OCI-LY7 (cell line): ENCODE data around the gene TAS2R38. TPM values are rescaled to one million over a fixed set of nuclear protein-coding genes. Genes with fewer than 3 reads are reported as not detected.
"Not testable (repeated sequence)": the region's sequence is repeated elsewhere in the genome, so short reads cannot be mapped to it uniquely, and the experiment has no call there.

Experiments
- BruUV-seq: library from RNA; stranded (reverse); fragments of 400-500 nt; replicated peaks from 2 replicates; lab custom pipeline; 2021; lab: Mats Ljungman, UMichigan
- CTCF ChIA-PET: fragments of 300-600 bp; sonication (Branson Sonifier 250); formaldehyde crosslinking; loops from one replicate; lab custom pipeline; 2022; ENCODE audit warnings: antibody characterized with exemption; ENCODE audit not compliant: unreplicated experiment; lab: Charles Lee
- POLR2A ChIA-PET: fragments of 300-600 bp; sonication (Branson Sonifier 250); formaldehyde crosslinking; loops from one replicate; lab custom pipeline; 2022; ENCODE audit warnings: antibody characterized with exemption; lab: Charles Lee
- DNase-seq: peaks from one replicate; pipeline ENCODE4 v3.0.0-alpha.2; 2015; ENCODE audit warnings: low spot score
- H2AFZ ChIP-seq: fragments of 200-600 bp; sonication (generic), shearing (Covaris generic); 2 replicates; pipeline ENCODE4 v1.6.1; 2014; ENCODE audit warnings: mild to moderate bottlenecking, antibody characterized with exemption, low read length, moderate library complexity
- H3K27ac ChIP-seq: fragments of 200-600 bp; sonication (generic); 2 replicates; pipeline ENCODE4 v1.5.1; 2014; ENCODE audit warnings: mixed run types, low read depth, mild to moderate bottlenecking, moderate library complexity, low read length, inconsistent platforms; ENCODE audit not compliant: poor library complexity, severe bottlenecking
- H3K36me3 ChIP-seq: fragments of 200-600 bp; sonication (generic); 2 replicates; pipeline ENCODE4 v1.6.1; 2014; ENCODE audit warnings: mild to moderate bottlenecking, antibody characterized with exemption, low read length, moderate library complexity, mixed read lengths; ENCODE audit not compliant: insufficient read depth
- H3K4me1 ChIP-seq: fragments of 200-600 bp; sonication (generic); 2 replicates; pipeline ENCODE4 v1.5.1; 2014; ENCODE audit warnings: mild to moderate bottlenecking, low read length; ENCODE audit not compliant: insufficient read depth, poor library complexity, severe bottlenecking
- H3K4me2 ChIP-seq: fragments of 200-600 bp; sonication (generic); 2 replicates; pipeline ENCODE4 v1.6.1; 2014; ENCODE audit warnings: mild to moderate bottlenecking, low read length
- H3K4me3 ChIP-seq: fragments of 200-600 bp; sonication (generic); 2 replicates; pipeline ENCODE4 v1.5.1; 2014; ENCODE audit warnings: mild to moderate bottlenecking, low read depth, low read length; ENCODE audit not compliant: poor library complexity, severe bottlenecking
- H3K79me2 ChIP-seq: fragments of 200-600 bp; sonication (generic); 2 replicates; pipeline ENCODE4 v1.6.1; 2016; ENCODE audit warnings: low read depth, mild to moderate bottlenecking, low read length, moderate library complexity, mixed read lengths; ENCODE audit not compliant: insufficient read depth
- H3K9me2 ChIP-seq: fragments of 200-600 bp; sonication (generic); 2 replicates; pipeline ENCODE4 v1.6.1; 2016; ENCODE audit warnings: mild to moderate bottlenecking, low read length, mixed read lengths; ENCODE audit not compliant: insufficient read depth
- H3K9me3 ChIP-seq: fragments of 200-600 bp; sonication (generic); 2 replicates; pipeline ENCODE4 v1.6.1; 2014; ENCODE audit warnings: mild to moderate bottlenecking, mixed run types, low read length, mixed read lengths
- H4K20me1 ChIP-seq: fragments of 200-600 bp; sonication (generic); 2 replicates; pipeline ENCODE4 v1.6.1; 2014; ENCODE audit warnings: mild to moderate bottlenecking, antibody characterized with exemption, low read length, moderate library complexity, mixed read lengths; ENCODE audit not compliant: insufficient read depth
- EZH2phosphoT487 ChIP-seq: fragments of 200-600 bp; sonication (generic); IDR thresholded peaks from 2 replicates; pipeline ENCODE4 v1.6.1; 2018; ENCODE audit warnings: low read depth, borderline replicate concordance, mild to moderate bottlenecking, mixed run types, antibody characterized with exemption, low read length, moderate library complexity, mixed read lengths
- intact Hi-C: fragments of 100-400 bp; cut with micrococcal nuclease; formaldehyde crosslinking; loops from one replicate; pipeline ENCODE4 v1.10.0; 2022; ENCODE audit not compliant: unreplicated experiment
- total RNA-seq, 2 experiments: library from RNA; depleted of rRNA in 1 of 2; stranded (reverse); fragments of >200 nt in 1 of 2; shearing (Covaris generic) in 1 of 2; gene quantifications; 2 replicates each; pipeline ENCODE4 v1.2.3, GENCODE V29; 2014 to 2022
- TF ChIP-seq, protein P1 (sequence below): fragments of 200-600 bp; sonication (generic); conservative IDR thresholded peaks from 2 replicates; pipeline ENCODE4 v1.5.1; 2014; ENCODE audit warnings: mild to moderate bottlenecking, antibody characterized with exemption, low read length, moderate library complexity, mixed read lengths

Gene TAS2R38
- total RNA-seq, 2 experiments from 2014 or later = not detected

DNA sequence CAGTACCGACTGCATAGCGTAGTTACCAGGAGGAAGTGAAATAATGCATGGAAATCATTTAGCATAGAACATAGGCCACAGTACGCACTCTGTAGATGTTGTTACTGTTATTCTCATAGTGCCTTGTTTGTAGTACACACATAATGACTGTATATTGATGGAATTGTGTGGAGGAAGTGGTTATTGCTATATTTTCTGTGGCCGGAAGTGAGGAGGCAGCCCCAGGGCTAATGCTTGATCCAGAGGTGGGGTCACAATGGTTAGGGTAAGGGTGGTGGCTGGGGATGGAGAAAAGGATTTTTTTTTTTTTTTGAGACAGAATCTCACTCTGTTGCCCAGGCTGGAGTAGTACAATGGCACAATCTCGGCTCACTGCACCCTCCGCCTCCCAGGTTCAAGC is 17.6 kb upstream of the TAS2R38 start:
- no TSS peak for BruUV-seq
- intact Hi-C loops = no loop called here
- Histone ChIP-seq H2AFZ (no peak overlapping the region), H3K27ac (no peak overlapping the region), H4K20me1 (no peaks in the 10 kb centered on the region), H3K79me2 (no peaks in the 10 kb centered on the region), H3K4me3 (no peak overlapping the region), H3K36me3 (no peaks in the 10 kb centered on the region), H3K9me3 (no peaks in the 10 kb centered on the region), H3K4me1 (no peaks in the 10 kb centered on the region), H3K9me2 (no peaks in the 10 kb centered on the region), H3K4me2 (no peak overlapping the region)
- POLR2A ChIA-PET = interaction anchor here (0.7 to 1.0 kb wide), 2 partner anchors 115 to 183 kb away, joined by 3 to 5 read pairs; no protein-coding TSS in a partner anchor
- TF ChIP-seq, protein P1, sequence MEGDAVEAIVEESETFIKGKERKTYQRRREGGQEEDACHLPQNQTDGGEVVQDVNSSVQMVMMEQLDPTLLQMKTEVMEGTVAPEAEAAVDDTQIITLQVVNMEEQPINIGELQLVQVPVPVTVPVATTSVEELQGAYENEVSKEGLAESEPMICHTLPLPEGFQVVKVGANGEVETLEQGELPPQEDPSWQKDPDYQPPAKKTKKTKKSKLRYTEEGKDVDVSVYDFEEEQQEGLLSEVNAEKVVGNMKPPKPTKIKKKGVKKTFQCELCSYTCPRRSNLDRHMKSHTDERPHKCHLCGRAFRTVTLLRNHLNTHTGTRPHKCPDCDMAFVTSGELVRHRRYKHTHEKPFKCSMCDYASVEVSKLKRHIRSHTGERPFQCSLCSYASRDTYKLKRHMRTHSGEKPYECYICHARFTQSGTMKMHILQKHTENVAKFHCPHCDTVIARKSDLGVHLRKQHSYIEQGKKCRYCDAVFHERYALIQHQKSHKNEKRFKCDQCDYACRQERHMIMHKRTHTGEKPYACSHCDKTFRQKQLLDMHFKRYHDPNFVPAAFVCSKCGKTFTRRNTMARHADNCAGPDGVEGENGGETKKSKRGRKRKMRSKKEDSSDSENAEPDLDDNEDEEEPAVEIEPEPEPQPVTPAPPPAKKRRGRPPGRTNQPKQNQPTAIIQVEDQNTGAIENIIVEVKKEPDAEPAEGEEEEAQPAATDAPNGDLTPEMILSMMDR = no peak
- no peak for TF ChIP-seq EZH2phosphoT487
- CTCF ChIA-PET = no interaction called here
- DNase-seq = no peak

DNA sequence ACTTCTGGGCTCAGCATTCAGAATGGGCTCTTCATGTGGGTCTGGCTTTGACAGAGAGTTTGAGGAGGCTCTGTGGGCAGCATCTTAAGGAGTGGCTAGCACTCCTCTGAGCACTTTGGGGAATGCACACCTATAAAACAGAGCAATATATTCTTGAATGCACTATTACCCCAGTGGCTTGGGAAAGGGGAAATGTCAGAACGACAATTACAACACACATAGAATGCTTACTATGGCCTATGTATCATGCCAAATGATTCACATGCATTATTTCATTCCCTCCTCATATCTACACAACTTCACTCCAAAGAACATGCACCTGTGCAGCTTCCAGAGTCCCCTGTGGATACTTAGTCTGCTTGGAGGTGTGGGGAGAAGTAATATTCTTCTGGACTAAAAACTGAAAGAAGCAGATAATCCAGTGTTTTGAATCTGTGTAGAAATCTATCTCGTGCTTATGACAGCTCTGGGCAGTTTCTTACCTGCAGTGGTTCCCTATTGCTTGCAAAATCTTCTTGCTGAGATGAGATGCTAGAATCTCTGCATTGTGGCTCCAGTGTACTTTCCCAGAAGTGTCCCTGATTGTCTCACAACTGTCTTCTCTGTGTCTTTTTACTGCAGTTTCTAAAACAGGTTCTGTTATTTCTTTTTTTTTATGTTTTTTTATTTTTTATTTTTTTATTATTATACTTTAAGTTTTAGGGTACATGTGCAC is 16.6 kb upstream of the TAS2R38 start:
- intact Hi-C loops = no loop called here
- Histone ChIP-seq H3K9me2 (no peaks in the 10 kb centered on the region), H3K9me3 (no peaks in the 10 kb centered on the region), H2AFZ (no peak overlapping the region), H3K4me2 (no peak overlapping the region), H4K20me1 (no peaks in the 10 kb centered on the region), H3K36me3 (no peaks in the 10 kb centered on the region), H3K4me1 (no peaks in the 10 kb centered on the region), H3K27ac (no peak overlapping the region), H3K79me2 (no peaks in the 10 kb centered on the region), H3K4me3 (no peak overlapping the region)
- DNase-seq = no peak
- TF ChIP-seq, protein P1 = no peak
- no peak for TF ChIP-seq EZH2phosphoT487
- ChIA-PET CTCF (no interaction called here), POLR2A (no interaction called here)
- BruUV-seq = no TSS peak

DNA sequence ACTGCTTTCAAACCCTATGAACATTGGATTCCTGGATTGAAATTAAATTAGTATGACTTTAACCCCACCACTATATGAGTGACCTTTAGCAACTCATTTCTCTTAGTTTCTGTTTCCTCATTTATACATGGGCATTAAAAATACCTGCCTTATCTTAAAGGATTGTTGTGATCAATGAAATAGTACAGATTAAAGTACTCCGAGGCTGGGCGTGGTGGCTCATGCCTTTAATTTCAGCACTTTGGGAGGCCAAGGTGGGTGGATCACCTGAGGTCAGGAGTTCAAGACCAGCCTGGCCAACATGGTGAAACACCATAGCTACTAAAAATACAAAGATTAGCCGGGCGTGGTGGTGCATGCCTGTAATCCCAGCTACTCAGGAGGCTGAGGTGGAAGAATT is 14.2 kb upstream of the TAS2R38 start:
- H3K27ac ChIP-seq, DNase-seq, BruUV-seq, H3K36me3 ChIP-seq, H3K9me3 ChIP-seq, H3K9me2 ChIP-seq, H2AFZ ChIP-seq, H4K20me1 ChIP-seq, H3K79me2 ChIP-seq, H3K4me1 ChIP-seq, POLR2A ChIA-PET, H3K4me3 ChIP-seq, intact Hi-C loops, H3K4me2 ChIP-seq, CTCF ChIA-PET: not testable (repeated sequence)
